Metanephros (tissue), 1 donor: ENCODE data around the gene RFX4. TPM values are rescaled to one million over a fixed set of nuclear protein-coding genes. Genes with fewer than 3 reads are reported as not detected.

ENCODE experiments used
- total RNA-seq: library from RNA; depleted of rRNA; stranded (reverse); fragments of >200 nt; gene quantifications from one replicate; pipeline ENCODE4 v1.2.3, GENCODE V29; 2014

The RFX4 gene
- not detected for total RNA-seq

DNA sequence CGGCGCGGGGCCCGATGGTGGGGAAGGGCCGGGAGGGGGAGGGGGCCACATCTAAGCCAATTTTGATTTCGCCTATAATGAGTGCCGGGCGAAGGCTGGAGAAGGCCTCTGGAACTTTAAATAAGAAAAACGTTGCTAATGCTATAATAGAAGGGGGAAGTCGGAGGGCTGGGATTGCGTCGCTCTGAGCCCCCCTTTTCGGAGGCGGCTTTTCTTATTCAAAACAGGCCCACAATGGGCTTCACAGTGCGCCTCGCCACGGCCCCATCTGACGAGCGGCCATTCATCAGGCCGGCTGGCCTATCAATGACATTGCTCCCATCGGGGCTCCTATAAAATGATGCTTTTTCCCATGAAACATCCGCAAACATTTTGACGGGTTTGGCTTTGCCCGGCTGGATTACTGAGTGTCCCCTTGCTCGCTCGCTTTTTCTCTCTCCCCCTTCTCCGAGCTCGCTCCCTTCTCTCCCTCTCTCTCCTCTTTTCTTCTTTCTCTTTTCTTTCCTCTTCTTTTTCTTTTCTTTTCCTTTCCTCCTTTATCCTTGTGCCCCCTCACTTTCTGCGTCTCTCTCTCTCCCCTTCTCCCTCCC, at the start of gene RFX4:
Gene RFX4 (plus strand): TSS at position 364 of the 590 bp plus-strand sequence. CDS start 317 bp downstream, outside the sequence.

DNA sequence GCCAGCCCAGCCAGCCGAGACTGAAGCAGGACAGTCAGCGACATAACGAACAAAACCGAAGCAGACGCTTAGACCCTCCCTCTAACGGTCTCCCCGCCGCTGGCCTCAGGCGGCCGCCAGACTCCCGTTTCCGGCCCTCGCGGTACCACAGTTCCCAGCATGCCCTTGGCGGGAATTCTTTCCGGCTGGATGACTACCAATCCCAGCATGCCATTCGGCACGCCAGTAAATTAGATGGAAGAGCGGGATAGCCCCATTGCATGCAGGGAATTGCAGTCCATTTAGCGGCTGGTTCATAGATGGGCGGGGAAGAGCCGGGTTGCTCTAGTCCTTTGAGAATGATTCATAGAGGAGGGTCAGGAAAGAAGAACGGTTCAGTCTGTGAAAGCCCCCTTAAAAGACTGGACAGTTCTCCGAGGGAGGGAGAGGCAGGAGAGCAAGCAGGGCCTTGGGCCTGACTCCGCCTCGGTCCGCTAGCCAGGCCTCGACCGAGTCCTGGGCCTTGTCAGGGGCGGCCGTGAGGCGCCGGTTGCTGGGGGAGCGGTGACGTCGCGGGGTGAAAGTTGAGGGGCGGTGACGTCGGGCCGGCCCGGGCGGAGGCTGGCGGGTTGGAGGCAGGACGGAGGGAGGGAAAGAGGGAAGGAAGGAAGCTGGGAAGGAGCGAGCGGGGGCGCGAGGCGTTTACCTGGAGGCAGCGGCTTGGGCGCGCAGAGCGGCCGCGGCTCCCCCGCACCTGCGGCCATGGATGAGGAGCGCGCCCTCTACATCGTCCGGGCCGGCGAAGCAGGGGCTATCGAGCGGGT, 191.4 kb downstream of the RFX4 start, which contains the start of gene RIC8B:
Gene RIC8B (plus strand): TSS at position 678 of the 803 bp plus-strand sequence. CDS start 64 bp downstream, at position 742.

Other genes starting within 250 kb of the RFX4 start
- 12.2 TPM for gene POLR3B, start 225.3 kb upstream of the RFX4 start, total RNA-seq
- 18.8 TPM for gene RIC8B, start 191.7 kb downstream of the RFX4 start, total RNA-seq